WTC11 (cell line): ENCODE measurements around the gene COL25A1.
A peak's percentile ranks its signal among the peaks of the same experiment; 100 is the strongest.

Experiments used
- CREM ChIP-seq: sonication (generic); formaldehyde crosslinking; IDR thresholded peaks from 2 replicates; pipeline ENCODE4 v1.8.1; 2022; ENCODE audit warnings: mild to moderate bottlenecking, missing genetic modification reagents, moderate library complexity
- GABPB1 ChIP-seq: sonication (generic); formaldehyde crosslinking; IDR thresholded peaks from 2 replicates; pipeline ENCODE4 v1.8.1; 2023; ENCODE audit warnings: mild to moderate bottlenecking, missing genetic modification reagents
- KAT7 ChIP-seq: sonication (generic); formaldehyde crosslinking; IDR thresholded peaks from 2 replicates; pipeline ENCODE4 v1.8.1; 2023; ENCODE audit warnings: missing genetic modification reagents, mild to moderate bottlenecking, borderline replicate concordance
- TEAD1 ChIP-seq: sonication (generic); formaldehyde crosslinking; IDR thresholded peaks from 2 replicates; pipeline ENCODE4 v1.8.0; 2022; ENCODE audit warnings: mild to moderate bottlenecking, missing genetic modification reagents
- ZNF416 ChIP-seq: fragments of 250-450 bp; sonication (Bioruptor Pico); IDR thresholded peaks from 2 replicates; pipeline ENCODE4 v1.9.0; 2021; ENCODE audit warnings: mild to moderate bottlenecking, inconsistent platforms
- TF ChIP-seq, protein P1 (sequence below): fragments of 200-600 bp; IDR thresholded peaks from 2 replicates; pipeline ENCODE4 v1.8.0; 2022; ENCODE audit warnings: antibody characterized with exemption
- TF ChIP-seq, protein P2 (sequence below): fragments of 250-450 bp; sonication (Bioruptor Pico); IDR thresholded peaks from 2 replicates; pipeline ENCODE4 v2.1.2; 2022; ENCODE audit warnings: mild to moderate bottlenecking, moderate library complexity
- TF ChIP-seq, protein P3 (sequence below): sonication (generic); formaldehyde crosslinking; conservative IDR thresholded peaks from 2 replicates; pipeline ENCODE4 v1.8.1; 2022; ENCODE audit warnings: mild to moderate bottlenecking, missing genetic modification reagents
- TF ChIP-seq, protein P4 (sequence below): sonication (generic); formaldehyde crosslinking; IDR thresholded peaks from 2 replicates; pipeline ENCODE4 v1.8.0; 2022; ENCODE audit warnings: mild to moderate bottlenecking, missing genetic modification reagents

DNA sequence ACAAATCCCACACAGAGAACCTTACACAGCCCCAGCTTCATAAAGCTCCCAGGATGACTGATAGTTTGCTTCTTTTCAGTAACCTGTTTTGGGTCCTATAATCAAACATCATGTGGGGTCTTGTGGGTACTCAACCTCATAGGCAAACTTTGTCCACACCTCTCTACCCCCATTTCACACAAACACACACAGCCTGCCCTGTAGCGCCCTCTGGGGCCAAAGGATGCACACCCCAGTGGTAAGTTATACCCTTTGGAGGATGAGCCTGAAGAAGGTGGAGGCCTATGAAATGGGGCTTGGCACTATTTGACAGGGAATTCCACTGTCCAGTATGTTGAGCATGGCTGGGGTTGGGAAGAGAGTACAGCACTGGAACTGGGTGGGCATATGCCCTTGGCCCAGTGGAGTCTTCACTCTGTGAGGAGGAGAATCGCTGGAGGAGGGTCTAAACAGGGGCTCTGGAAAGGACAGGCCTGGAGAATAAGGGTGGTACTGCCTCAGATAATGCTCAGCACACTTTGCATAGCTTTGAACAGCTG is 30.5 kb upstream of the COL25A1 start:
- TF ChIP-seq, protein P1, sequence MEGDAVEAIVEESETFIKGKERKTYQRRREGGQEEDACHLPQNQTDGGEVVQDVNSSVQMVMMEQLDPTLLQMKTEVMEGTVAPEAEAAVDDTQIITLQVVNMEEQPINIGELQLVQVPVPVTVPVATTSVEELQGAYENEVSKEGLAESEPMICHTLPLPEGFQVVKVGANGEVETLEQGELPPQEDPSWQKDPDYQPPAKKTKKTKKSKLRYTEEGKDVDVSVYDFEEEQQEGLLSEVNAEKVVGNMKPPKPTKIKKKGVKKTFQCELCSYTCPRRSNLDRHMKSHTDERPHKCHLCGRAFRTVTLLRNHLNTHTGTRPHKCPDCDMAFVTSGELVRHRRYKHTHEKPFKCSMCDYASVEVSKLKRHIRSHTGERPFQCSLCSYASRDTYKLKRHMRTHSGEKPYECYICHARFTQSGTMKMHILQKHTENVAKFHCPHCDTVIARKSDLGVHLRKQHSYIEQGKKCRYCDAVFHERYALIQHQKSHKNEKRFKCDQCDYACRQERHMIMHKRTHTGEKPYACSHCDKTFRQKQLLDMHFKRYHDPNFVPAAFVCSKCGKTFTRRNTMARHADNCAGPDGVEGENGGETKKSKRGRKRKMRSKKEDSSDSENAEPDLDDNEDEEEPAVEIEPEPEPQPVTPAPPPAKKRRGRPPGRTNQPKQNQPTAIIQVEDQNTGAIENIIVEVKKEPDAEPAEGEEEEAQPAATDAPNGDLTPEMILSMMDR = peak; percentile 53; the same call in 1 of the 2 replicates
- TF ChIP-seq, protein P2, sequence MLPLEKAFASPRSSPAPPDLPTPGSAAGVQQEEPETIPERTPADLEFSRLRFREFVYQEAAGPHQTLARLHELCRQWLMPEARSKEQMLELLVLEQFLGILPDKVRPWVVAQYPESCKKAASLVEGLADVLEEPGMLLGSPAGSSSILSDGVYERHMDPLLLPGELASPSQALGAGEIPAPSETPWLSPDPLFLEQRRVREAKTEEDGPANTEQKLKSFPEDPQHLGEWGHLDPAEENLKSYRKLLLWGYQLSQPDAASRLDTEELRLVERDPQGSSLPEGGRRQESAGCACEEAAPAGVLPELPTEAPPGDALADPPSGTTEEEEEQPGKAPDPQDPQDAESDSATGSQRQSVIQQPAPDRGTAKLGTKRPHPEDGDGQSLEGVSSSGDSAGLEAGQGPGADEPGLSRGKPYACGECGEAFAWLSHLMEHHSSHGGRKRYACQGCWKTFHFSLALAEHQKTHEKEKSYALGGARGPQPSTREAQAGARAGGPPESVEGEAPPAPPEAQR (CRISPR knock-in tag) = no peak
- TF ChIP-seq KAT7 (CRISPR knock-in tag) (no peak), TEAD1 (CRISPR knock-in tag) (no peak), ZNF416 (CRISPR knock-in tag) (no peak), GABPB1 (no peak), CREM (CRISPR knock-in tag) (no peak)
- TF ChIP-seq, protein P3, sequence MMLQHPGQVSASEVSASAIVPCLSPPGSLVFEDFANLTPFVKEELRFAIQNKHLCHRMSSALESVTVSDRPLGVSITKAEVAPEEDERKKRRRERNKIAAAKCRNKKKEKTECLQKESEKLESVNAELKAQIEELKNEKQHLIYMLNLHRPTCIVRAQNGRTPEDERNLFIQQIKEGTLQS (CRISPR knock-in tag) = no peak
- TF ChIP-seq, protein P4, sequence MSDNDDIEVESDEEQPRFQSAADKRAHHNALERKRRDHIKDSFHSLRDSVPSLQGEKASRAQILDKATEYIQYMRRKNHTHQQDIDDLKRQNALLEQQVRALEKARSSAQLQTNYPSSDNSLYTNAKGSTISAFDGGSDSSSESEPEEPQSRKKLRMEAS (CRISPR knock-in tag) = no peak
